ENCODE data around the gene ADGRE2.
"Not testable (repeated sequence)": the region's sequence is repeated elsewhere in the genome, so short reads cannot be mapped to it uniquely, and the experiment has no call there.

The ADGRE2 gene

DNA sequence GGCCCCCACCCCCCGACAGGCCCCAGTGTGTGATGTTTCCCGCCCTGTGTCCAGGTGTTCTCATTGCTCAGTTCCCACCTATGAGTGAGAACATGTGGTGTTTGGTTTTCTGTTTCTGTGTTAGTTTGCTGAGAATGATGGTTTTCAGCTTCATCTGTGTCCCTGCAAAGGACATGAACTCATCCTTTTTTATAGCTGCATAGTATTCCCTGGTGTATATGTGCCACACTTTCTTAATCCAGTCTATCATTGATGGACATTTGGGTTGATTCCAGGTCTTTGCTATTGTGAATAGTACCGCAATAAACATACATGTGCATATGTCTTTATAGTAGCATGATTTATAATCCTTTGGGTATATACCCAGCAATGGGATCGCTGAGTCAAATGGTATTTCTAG is 715 bp downstream of the ADGRE2 start:
- DNase-seq, result not testable (repeated sequence)

DNA sequence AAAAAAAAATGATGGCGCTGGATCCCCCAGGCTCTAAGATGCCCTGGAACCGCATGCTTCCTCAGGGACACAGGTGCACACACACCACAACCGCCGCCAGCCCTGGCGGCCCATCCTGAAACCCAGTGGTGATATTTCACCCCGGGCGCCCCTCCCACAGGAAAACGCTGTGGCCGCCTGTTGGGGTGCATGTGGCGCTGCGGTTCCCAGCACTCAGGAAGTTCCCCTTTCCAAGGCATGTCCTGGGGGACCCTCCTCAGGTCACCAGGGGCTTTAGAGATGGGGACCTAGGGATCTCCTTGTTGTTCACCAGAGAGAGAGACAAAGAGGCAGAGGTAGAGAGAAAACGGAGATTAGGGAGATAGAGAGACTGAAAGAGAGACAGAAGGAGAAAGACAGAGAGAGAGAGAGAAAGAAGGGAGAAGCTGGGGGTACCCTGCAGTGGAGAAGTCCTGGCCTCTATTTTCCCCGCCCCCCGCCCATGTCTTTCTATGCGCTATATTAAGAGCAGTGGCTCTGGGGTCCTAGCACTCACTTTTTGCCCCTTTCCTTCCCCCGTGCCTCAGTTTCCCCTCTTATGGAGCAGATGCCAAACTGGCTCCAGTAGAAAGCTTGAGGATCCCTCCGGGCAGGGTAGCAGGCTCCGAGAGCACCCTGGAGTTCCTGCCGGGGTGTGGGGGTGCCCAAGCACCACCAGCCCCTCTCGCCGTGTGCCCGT is 2.3 kb downstream of the ADGRE2 start:
- peak in 1 of 2 donors; percentile 31 for DNase-seq

DNA sequence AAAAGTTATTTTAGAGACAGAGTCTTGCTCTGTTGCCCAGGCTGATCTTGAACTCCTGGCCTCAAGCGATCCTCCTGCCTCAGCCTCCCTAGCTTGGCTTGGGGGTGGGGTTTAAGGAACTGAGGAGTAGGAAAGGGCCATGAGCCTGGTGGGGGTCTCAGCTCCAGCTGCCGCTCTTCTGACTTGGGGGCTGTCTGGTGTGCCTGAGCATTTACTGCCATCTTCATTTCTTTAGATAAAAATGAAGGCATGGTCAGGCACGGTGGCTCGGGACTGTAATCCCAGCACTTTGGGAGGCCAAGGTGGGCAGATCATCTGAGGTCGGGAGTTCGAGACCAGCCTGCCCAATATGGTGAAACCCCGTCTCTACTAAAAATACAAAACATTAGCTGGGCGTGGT is 3.0 kb downstream of the ADGRE2 start:
- not testable (repeated sequence) for DNase-seq

DNA sequence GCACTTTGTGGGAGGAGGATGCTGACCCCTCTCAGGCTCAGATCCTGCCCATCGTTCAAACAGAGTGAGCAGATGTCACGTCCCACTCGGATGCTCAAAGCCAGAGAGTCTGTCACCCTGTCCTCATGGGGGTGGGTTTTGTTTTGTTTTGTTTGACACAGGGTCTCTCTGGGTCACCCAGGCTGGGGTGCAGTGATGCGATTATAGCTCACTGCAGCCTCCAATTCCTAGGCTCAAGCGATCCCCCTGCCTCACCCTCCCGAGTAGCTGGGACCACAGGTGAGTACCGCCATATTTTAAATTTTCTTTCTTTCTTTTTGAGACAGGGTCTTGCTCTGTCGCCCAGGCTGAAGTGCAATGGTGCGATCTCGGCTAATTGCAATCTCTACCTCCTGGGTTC is 4.0 kb downstream of the ADGRE2 start:
- DNase-seq, result no peak

DNA sequence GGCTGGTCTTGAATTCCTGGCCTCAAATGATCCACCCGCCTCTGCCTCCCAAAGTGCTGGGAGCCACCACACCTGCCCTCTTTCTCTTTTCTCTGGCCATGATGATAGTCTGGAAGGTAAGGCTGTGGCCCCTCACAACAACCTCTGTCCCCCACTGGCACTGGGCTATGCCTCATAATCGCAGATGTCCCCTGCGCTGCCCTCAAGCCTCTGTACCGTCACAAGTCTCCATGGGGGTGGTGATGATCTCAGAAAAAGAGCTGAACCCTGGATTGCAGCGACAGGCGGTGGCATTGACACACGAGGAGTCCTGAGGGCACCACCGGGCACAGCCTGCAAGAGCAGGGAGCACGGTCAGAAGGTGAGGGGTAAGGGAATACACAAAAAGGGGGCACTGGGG is 4.6 kb downstream of the ADGRE2 start:
- not testable (repeated sequence) for DNase-seq

DNA sequence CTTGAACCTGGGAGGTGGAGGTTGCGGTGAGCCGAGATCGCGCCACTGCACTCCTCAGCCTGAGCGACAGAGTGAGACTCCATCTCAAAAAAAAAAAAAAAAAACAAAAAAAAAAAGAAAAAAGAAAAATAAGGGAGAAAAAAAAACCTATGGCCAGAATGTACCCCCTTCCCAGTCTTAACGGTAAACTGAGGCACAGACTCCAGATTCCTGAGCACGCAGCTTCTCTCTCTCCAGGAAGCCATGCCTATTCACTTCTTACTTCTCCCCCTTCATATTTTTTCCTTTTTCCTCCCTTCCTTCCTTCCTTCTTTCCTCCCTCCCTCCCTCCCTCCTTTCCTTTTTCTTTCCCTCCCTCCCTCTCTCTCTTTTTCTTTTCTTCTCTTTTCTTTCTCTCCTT is 5.4 kb downstream of the ADGRE2 start:
- DNase-seq, result no peak

DNA sequence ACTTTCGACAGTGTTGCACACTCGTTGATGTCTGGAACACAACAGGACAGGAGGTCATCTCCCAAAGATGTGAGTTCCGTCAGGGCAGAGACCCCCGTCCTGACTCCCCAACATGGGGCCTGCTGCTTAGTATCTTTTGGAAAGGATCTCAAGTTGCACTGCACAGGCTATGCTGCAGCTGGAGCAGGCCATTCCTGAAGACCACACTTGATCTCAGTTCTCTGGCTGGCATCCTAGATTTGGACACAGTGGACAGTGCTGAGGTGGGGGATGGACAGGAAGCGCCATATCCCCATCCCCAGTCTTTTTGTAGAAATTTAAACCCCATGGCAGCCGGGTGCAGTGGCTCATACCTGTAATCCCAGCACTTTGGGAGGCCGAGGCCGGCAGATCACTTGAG is 5.9 kb downstream of the ADGRE2 start:
- no peak for DNase-seq

DNA sequence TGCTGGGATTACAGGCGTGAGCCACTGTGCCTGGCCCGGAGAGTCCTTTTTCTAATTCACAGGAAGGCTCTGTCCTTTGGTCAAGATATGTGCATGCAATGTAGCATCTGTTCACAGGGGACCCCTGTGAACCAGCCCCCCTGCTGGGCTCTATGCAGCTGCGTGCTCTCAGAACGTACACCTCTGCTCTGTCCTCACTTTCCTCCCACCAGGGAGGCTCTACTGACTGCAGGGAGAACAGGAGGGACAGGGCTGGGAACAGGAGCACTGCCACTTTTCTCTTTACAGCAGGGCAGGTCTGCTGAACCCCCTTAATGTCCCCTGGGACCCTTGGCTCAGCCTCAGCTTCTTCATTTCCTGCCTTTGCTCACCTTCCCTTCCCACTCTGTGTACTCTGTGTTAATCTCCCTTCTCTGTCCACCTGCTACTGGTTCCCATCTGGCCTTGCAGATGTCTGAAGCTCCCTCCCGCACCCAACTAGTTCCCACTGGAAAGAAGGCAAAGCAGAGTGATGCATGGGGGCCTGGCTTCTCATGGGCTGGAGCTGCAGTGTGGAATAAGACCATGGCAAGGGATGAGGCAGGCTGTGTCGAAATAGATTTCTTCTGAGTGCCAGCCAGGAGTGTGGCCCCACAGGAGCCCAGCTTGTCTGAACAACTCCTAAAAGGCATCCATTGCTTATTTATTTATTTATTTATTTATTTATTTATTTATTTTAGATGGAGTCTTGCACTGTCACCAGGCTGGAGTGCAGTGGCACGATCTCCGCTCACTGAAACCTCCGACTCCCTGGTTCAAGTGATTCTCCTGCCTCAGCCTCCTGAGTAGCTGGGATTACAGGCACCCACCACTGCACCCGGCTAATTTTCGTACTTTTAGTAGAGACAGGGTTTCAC is 7.2 kb downstream of the ADGRE2 start:
- DNase-seq, result no peak

DNA sequence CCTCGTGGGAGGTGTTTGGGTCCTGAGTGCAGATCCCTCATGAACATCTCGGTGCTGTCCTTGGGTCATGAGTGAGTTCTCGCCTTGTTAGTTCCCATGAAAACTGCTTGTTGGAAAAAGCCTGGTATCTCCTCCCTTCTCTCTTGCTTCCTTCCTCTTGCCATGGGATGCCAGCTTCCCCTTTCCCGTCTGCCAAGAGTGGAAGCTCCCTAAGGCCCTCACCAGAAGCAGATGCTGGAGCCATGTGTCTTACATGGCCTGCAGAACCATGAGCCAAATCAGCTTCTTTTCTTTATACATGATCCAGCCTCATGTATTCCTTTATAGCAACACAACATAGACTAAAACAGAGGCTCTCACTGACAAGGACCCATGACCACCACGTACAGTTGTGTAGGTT is 8.2 kb downstream of the ADGRE2 start:
- DNase-seq, result no peak

DNA sequence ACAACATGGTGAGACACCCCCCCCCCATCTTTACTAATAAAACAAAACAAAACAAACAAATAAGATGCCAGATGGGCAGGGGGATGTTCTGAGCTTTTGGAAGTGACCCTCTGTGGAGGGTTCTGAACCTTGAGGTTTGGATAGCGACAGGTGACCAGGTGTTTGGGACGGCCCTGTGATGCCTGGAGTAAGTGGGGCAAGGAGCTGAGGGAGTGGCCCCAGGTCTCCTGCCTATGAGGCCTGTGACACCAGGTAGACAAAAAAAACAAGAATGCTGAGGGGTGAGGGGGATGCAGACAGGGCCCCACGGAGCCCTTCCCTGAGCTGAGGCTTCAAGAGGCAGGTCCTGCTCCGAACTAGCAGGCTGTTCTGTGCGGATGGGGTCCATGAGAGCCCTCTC is 9.2 kb downstream of the ADGRE2 start:
- no peak for DNase-seq

DNA sequence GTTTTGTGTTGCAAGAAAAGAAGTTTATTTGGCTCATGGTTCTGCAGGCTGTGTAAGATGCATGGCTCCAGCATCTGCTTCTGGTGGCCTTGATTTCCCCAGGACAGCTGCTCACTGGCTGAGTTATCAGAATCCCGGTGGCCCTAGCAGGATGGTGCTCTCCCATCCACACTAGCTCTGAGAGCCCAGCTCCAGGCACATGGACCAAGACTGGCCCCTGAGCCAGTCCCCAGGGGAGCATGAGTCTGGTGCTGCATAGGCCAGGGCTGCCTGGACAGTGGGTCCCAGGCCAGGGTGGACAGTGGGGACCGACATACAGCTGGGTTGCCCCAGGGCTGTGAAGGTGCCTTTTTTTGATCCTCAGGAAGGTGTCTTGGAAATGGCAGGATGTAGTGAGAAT is 10.4 kb downstream of the ADGRE2 start:
- no peak for DNase-seq

DNA sequence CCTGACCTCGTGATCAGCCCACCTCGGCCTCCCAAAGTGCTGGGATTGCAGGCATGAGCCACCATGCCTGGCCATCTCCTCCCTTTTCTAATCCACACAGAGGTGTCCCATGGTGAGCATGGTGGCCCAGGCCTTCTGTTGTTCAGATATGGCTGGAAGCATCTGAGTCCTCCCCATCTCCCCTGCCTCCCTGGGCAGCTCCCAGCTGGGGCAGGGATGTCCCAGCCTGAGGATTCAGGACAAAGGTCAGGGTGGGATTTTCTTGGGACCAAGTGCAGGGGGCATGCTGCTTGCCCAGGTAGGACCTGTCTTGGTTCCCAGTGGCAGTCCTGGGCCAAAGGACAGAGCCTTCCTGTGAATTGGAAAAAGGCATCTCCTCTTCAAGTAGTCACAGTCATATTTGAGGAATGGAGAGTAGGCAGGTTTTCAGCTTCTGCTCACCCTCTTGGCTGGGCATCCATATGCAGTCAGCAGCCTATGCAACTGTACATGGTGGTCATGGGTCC is 10.8 kb downstream of the ADGRE2 start:
- no peak for DNase-seq

DNA sequence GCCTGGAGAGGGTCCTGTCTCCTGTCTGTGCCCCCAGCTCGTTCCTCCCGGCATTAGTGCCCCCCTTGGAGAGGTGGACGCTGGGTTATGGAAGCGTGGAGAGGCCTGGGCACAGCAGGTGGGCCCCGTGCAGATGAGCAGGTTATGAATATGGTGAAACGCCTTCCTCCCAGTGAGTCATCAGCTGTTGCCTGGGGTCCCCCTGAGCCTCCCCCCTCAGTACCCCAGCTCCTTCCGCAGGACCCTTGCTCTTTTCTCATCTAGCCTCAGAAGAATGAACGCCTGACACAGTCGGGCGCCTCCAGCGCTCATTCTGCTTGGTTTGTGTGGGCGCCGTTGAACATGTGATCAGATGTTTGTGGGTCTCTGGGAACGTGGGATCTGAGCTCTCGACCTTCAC is 12.5 kb downstream of the ADGRE2 start:
- DNase-seq, result not testable (repeated sequence)

DNA sequence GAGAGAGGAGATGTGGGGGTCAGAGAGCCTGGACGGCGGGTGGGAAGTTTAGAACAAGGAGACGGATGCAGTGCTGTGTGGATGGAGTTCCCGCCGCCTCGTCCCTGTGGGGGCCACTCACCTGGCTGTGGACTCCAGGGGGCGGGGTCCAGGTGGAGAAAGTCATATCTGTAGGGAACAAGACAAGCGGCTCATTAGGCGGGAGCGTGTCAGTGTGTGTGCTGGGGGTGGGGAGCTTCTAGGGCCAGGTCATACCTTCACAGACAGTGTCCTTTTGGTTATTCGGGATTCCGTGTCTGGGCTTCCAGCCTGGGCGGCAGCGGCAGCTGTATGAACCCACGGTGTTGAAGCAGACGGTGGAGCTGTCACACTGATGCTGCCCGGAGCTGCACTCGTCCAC is 13.0 kb downstream of the ADGRE2 start:
- peak in 1 of 2 donors; percentile 13 for DNase-seq

DNA sequence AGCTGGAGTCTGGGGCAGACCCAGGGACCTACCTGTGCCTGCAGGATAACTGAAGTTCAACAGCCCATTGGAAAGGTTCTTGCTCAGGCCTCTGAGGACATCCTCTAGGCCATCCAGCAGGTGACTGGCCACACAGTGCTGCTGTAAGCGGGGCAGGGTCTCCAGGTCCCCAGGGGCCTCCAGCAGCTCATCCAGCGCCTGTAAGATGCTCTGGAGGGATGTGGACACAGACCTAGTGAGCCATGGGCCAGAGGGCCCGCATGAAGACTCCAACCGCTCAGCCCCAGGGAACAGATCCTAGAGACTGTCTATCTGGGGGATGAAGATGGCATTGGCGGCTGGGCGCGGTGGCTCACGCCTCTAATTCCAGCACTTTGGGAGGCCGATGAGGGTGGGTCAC is 14.0 kb downstream of the ADGRE2 start:
- no peak for DNase-seq

DNA sequence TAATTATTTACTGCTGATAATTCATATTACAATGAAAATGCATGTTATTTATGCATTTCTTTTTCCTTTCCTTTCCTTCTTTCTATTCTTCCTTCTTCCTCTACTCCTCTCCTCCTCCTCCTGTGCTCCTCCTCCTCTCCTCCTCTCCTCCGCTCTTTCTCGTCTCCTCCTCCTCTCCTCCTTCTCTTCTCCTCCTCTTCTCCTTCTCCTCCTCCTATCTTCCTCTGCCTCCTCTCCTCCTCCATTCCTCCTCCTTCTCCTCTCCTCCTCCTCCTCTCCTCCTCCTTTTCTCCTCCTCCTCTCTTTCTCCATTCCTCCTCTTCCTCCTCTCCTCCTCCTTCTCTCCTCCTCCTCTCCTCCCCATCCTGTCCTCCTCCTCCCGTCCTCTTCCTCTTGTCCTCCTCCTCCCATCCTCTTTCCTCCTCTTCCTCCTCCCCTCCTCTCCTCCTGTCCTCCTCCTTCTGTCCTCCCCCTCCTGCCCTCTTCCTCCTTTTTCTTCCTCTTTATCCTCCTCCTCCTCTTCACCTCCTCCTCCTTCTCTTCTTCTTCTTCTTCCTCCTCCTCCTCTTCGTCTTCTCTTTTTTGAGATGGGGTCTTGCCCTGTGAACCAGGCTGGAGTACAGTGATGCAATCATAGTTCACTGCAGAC is 14.7 kb downstream of the ADGRE2 start:
- DNase-seq, result no peak

DNA sequence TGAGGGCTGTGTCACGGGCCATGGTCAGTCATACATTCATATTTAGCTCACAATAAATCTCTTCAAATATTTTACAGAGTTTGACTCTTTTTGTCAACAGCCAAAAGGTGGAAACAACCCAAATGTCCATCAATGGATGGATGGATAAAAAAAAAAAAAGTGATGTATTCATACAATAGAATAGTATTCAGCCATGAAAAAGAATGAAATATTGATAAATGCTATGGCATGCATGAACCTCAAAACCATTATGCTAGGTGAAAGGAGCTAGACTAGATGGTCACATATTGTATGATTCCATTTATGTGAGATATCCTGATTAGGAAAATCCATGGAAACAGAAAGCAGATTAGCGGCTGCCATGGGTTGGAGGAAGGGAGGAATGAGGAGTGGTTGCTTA is 16.2 kb downstream of the ADGRE2 start:
- DNase-seq, result no peak

DNA sequence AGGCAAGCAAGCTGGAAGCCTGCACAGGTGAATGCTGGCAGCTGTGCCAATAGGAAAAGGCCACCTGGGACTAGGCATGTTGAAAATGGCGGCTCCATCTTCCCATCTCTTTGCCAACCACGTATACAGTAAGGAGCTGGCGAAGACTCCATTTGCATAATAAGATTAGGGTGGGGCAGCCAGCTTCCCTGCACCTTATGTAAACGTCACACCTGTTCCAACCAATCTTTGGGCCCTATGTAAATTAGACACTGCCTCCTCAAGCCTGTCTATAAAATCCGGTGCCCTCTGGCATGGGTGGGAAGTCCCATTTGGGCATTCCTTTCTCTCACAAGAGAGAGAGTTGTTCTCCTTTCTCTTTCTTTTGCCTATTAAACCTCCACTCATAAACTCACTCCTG is 16.8 kb downstream of the ADGRE2 start:
- DNase-seq, result no peak

DNA sequence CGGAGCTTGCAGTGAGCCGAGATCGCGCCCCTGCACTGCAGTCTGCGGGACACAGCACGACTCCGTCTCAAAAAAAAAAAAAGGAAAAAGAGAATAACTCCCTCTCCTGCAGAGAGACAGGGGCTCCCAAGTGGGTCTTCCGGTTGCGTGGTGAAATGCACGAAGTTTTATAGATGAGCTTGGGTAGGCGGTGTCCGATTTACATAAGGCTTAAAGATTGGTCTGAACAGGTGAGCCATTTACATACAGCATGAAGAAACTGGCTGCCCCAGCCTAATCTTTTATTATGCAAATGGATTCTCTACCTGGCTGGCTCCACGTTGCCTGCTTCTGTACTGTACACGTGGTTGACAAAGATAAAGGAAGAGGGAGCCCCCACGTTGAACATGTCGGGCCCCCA is 19.5 kb downstream of the ADGRE2 start:
- no peak for DNase-seq

DNA sequence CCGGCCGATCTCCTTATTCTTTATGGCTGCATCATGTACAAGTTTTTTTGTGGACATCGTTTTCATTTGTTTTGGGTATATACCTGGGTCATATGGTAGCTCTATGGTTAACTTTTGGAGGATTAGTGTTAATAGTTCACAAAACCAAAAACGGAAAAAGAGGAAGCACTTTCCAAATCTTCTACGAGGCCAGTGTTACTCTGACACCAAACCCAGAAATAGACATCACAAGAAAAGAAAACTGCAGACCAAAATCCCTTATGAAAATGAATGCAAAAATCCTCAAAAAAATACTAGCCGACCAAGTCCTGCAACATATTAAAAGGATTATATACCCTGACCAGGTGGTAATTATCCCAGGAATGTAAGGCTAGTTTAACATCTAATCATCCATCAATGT is 29.8 kb downstream of the ADGRE2 start:
- DNase-seq, result no peak

DNA sequence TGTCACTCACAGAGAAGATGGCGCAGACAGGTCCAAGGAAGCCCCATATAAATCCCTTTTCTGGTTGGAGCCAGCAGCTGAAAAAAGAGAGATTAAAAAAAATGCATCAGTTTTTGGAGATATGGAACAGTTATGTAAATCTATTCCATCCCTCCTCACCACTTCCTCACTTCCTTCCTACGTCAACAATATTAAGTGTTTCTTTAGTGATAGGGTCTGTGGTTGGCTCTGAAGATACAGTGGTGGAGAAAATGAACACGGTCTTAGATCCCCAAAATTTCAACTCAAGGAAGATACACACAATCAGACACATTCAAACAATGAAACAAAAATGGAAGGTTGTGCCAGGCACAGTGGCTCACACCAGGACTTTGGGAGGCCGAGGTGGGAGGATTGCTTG is 31.5 kb downstream of the ADGRE2 start:
- no peak for DNase-seq

DNA sequence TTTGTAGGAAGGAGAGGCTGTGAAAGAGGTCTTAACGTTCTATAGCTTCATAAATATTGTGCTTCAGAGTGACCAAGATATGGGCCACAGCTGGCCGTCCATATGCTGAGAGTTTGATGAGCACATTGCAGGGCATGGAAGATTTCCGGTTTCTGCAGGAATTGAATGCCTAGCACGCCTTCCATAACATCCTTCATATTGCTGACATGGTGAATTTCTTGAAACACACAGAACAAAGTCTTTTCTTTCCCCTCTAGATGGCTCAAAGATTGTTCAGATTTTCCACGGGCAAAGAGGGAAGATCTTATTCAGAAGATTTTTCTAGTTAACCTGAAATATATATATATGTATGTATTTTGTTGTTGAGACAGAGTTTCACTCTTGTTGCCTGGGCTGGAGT is 42.4 kb downstream of the ADGRE2 start:
- DNase-seq, result no peak

DNA sequence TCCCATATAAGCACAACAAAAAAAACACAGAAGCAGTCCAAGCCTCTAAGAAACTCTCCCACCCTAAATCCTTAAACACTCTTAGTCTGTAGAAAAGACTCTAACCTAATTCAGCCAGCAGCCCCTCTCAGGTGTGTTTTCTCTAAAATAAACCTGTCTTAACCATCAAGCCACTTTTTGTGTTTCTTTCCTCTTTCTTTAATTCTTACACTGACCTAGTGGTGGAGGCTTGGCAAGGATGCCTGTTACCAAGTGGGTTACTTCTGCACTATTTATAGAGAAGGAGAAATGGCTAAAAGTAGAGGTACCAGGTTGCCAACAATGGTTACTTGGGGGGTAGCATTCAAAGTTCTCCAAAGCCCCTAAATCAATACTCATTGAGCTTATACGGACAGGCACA is 44.8 kb downstream of the ADGRE2 start:
- no peak for DNase-seq

DNA sequence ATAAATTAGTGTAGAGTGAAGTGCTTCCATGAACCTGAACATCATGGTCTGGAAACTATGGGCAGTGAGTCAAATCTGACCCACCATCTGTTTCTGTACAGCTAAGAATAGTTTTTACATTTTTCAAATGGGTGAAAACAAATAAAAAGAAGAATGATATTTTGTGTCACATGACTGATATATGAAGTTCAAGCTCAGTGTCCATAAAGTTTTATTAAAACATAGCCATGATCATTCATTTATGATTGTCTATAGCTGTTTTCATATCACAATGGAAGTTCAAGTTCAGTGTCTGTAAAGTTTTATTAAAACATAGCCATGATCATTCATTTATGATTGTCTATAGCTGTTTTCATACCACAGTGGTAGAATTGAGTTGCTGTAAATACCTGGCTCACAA is 45.9 kb downstream of the ADGRE2 start:
- DNase-seq, result no peak

Measured in CD4-positive, alpha-beta T cell treated with Interleukin-4 for 1 hour (primary cell).